Astrocyte (in vitro differentiated cells and primary cell): ENCODE measurements around the gene RGL1. TPM values are rescaled to one million over a fixed set of nuclear protein-coding genes. Genes with fewer than 3 reads are reported as not detected.

Experiments used
- DNase-seq: peaks from one replicate; pipeline ENCODE4 v3.0.0-alpha.2; 2010; ENCODE audit warnings: low read depth
- FAIRE-seq: peaks from 2 replicates; lab custom pipeline; 2011; peaks lifted over from hg19 to GRCh38; lab: Jason Lieb, UNC
- H2AFZ ChIP-seq: 2 replicates; pipeline ENCODE4 v1.6.0; 2012; ENCODE audit warnings: low read depth, low read length, inconsistent platforms
- H3K27ac ChIP-seq: 2 replicates; pipeline ENCODE4 v1.5.1; 2011; ENCODE audit warnings: low read depth, low read length, inconsistent platforms
- H3K27me3 ChIP-seq: 2 replicates; pipeline ENCODE4 v1.6.0; 2011; ENCODE audit warnings: low read length, inconsistent platforms; ENCODE audit not compliant: insufficient read depth
- H3K36me3 ChIP-seq: 2 replicates; pipeline ENCODE4 v1.5.1; 2011; ENCODE audit warnings: low read length, inconsistent platforms; ENCODE audit not compliant: insufficient read depth
- H3K4me1 ChIP-seq: 2 replicates; pipeline ENCODE4 v1.5.1; 2011; ENCODE audit warnings: low read length, inconsistent platforms; ENCODE audit not compliant: insufficient read depth
- H3K4me2 ChIP-seq: 2 replicates; pipeline ENCODE4 v1.6.0; 2012; ENCODE audit warnings: low read length, inconsistent platforms
- H3K4me3 ChIP-seq: 2 replicates; pipeline ENCODE4 v1.5.1; 2011; ENCODE audit warnings: low read depth, mild to moderate bottlenecking, low read length, inconsistent platforms; ENCODE audit not compliant: insufficient read depth
- H3K79me2 ChIP-seq: 2 replicates; pipeline ENCODE4 v1.6.0; 2012; ENCODE audit warnings: mild to moderate bottlenecking, low read length, inconsistent platforms; ENCODE audit not compliant: insufficient read depth
- H3K9ac ChIP-seq: 2 replicates; pipeline ENCODE4 v1.6.0; 2012; ENCODE audit warnings: mild to moderate bottlenecking, low read length, inconsistent platforms
- H3K9me3 ChIP-seq: 2 replicates; pipeline ENCODE4 v1.5.1; 2012; ENCODE audit warnings: low read depth, mild to moderate bottlenecking, low read length, inconsistent platforms; ENCODE audit not compliant: insufficient read depth
- H4K20me1 ChIP-seq: 2 replicates; pipeline ENCODE4 v1.6.0; 2012; ENCODE audit warnings: low read length, inconsistent platforms; ENCODE audit not compliant: insufficient read depth
- H3K27ac Mint-ChIP-seq: one replicate; pipeline ENCODE4 v1.8.0; 2021; ENCODE audit warnings: mild to moderate bottlenecking, mixed read lengths; ENCODE audit not compliant: unreplicated experiment
- H3K27me3 Mint-ChIP-seq: one replicate; pipeline ENCODE4 v1.8.0; 2021; ENCODE audit warnings: low read depth, mixed read lengths; ENCODE audit not compliant: unreplicated experiment
- H3K36me3 Mint-ChIP-seq: one replicate; pipeline ENCODE4 v1.8.0; 2021; ENCODE audit warnings: low read depth, mixed read lengths; ENCODE audit not compliant: unreplicated experiment
- H3K4me1 Mint-ChIP-seq: one replicate; pipeline ENCODE4 v1.8.0; 2021; ENCODE audit warnings: low read depth, mixed read lengths; ENCODE audit not compliant: unreplicated experiment
- H3K4me3 Mint-ChIP-seq: one replicate; pipeline ENCODE4 v1.8.0; 2021; ENCODE audit warnings: mild to moderate bottlenecking, moderate library complexity, mixed read lengths; ENCODE audit not compliant: unreplicated experiment
- H3K9me3 Mint-ChIP-seq: one replicate; pipeline ENCODE4 v1.8.0; 2021; ENCODE audit warnings: mild to moderate bottlenecking, mixed read lengths; ENCODE audit not compliant: unreplicated experiment
- CTCF ChIP-seq: IDR thresholded peaks from 2 replicates; pipeline ENCODE4 v1.5.1; 2011; ENCODE audit warnings: low read depth, mild to moderate bottlenecking, inconsistent platforms, low read length, moderate library complexity; ENCODE audit not compliant: insufficient read depth
- EZH2 ChIP-seq: IDR thresholded peaks from 2 replicates; pipeline ENCODE4 v1.6.1; 2012; ENCODE audit warnings: mild to moderate bottlenecking, low read length, inconsistent platforms; ENCODE audit not compliant: insufficient read depth
- total RNA-seq: library from RNA; stranded (reverse); gene quantifications from 2 replicates; pipeline ENCODE4 v1.2.1, GENCODE V29; 2021

Gene RGL1
- total RNA-seq, 1 donor from 2014 or later = 10.1 TPM

GRCh38 chr1:183842795-183843144 is 37.9 kb downstream of the RGL1 start:
- peak overlapping the region; percentile 80 for H3K4me2 ChIP-seq
- H3K9me3 ChIP-seq = no peaks in the 10 kb centered on the region
- FAIRE-seq (no peak), DNase-seq (no peak)
- H3K4me3 ChIP-seq = peak overlapping the region; percentile 41
- peak overlapping the region; percentile 65 for H3K27ac ChIP-seq
- no peak for TF ChIP-seq EZH2
- TF ChIP-seq CTCF = no peak
- H2AFZ ChIP-seq = no peak overlapping the region
- no peaks in the 10 kb centered on the region for H3K36me3 ChIP-seq
- Mint-ChIP-seq H3K36me3 (no peaks in the 10 kb centered on the region), H3K4me1 (peaks cover 46% of the 10 kb centered on the region), H3K27ac (peak overlapping the region; percentile 35), H3K9me3 (peaks cover 3% of the 10 kb centered on the region), H3K4me3 (peak overlapping the region; percentile 7), H3K27me3 (no peaks in the 10 kb centered on the region)
- H3K9ac ChIP-seq = peak overlapping the region; percentile 43
- H3K79me2 ChIP-seq = no peaks in the 10 kb centered on the region
- peaks cover 38% of the 10 kb centered on the region for H3K4me1 ChIP-seq
- H4K20me1 ChIP-seq = no peaks in the 10 kb centered on the region
- no peaks in the 10 kb centered on the region for H3K27me3 ChIP-seq

DNA sequence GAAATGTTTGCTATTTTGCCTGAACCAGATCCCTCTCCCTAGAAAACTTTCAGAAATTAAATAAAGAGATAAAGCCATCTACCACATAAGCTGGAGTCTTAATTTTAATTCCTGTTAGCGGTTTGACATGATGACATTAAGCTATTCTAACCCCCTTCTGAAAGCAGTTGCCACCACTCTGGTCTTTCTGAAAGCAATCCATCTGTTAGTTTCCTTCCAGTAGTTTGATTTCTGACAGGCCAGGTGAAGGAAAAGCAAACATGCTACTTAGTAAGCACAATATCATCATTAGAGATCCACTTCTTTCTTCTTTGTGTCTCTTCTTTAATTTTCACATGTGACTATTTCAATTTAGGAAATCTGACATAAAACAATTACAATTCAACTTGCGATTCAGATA is 39.9 kb downstream of the RGL1 start:
- Mint-ChIP-seq H3K4me1 (peaks cover 42% of the 10 kb centered on the region), H3K27ac (peak overlapping the region; percentile 50), H3K27me3 (no peaks in the 10 kb centered on the region), H3K4me3 (no peak overlapping the region), H3K36me3 (no peaks in the 10 kb centered on the region), H3K9me3 (peaks cover 3% of the 10 kb centered on the region)
- Histone ChIP-seq H3K4me3 (no peak overlapping the region), H3K4me1 (peaks cover 36% of the 10 kb centered on the region), H3K27me3 (no peaks in the 10 kb centered on the region), H3K79me2 (no peaks in the 10 kb centered on the region), H4K20me1 (no peaks in the 10 kb centered on the region), H2AFZ (no peak overlapping the region), H3K36me3 (no peaks in the 10 kb centered on the region), H3K27ac (no peak overlapping the region), H3K9me3 (no peaks in the 10 kb centered on the region), H3K4me2 (no peak overlapping the region), H3K9ac (no peak overlapping the region)
- no peak for FAIRE-seq
- DNase-seq = no peak
- no peak for TF ChIP-seq EZH2
- TF ChIP-seq CTCF = no peak

GRCh38 chr1:183845681-183846080 is 40.8 kb downstream of the RGL1 start:
- Mint-ChIP-seq H3K4me1 (peaks cover 37% of the 10 kb centered on the region), H3K27ac (peak overlapping the region; percentile 44), H3K27me3 (no peaks in the 10 kb centered on the region), H3K4me3 (no peak overlapping the region), H3K36me3 (no peaks in the 10 kb centered on the region), H3K9me3 (no peaks in the 10 kb centered on the region)
- no peak overlapping the region for H3K27ac ChIP-seq
- no peaks in the 10 kb centered on the region for H4K20me1 ChIP-seq
- H2AFZ ChIP-seq = no peak overlapping the region
- no peak overlapping the region for H3K4me3 ChIP-seq
- TF ChIP-seq CTCF (no peak), EZH2 (no peak)
- H3K36me3 ChIP-seq = no peaks in the 10 kb centered on the region
- FAIRE-seq = no peak
- H3K27me3 ChIP-seq = no peaks in the 10 kb centered on the region
- H3K79me2 ChIP-seq = no peaks in the 10 kb centered on the region
- H3K9ac ChIP-seq = no peak overlapping the region
- H3K9me3 ChIP-seq = no peaks in the 10 kb centered on the region
- H3K4me1 ChIP-seq = peaks cover 29% of the 10 kb centered on the region
- DNase-seq = no peak
- H3K4me2 ChIP-seq = no peak overlapping the region
